Fibroblast of pulmonary artery (primary cell): ENCODE results near the gene PTEN.

ENCODE experiments used
- DNase-seq: peaks from one replicate; pipeline ENCODE4 v3.0.0-alpha.2; 2010; ENCODE audit warnings: low read depth
- H3K4me3 ChIP-seq: replicated peaks from 2 replicates; pipeline ENCODE4 v1.5.1; 2011; ENCODE audit warnings: low read depth, mild to moderate bottlenecking, control low read depth, low read length, moderate library complexity
- CTCF ChIP-seq: IDR thresholded peaks from 2 replicates; pipeline ENCODE4 v1.5.1; 2011; ENCODE audit warnings: mild to moderate bottlenecking, control low read depth, low read length, inconsistent platforms; ENCODE audit errors: missing control alignments

Gene PTEN

GRCh38 chr10:87957702-87958101, 94.3 kb downstream of the PTEN start:
- TF ChIP-seq CTCF = no peak
- H3K4me3 ChIP-seq = no peak overlapping the region
- no peak for DNase-seq

- DNase-seq = peak; percentile 31
- no peak overlapping the region for H3K4me3 ChIP-seq
- no peak for TF ChIP-seq CTCF
These were observed 96.8 kb downstream of the PTEN start for GRCh38 chr10:87960230-87960629.

GRCh38 chr10:87961314-87961713, 97.9 kb downstream of the PTEN start:
- peak; percentile 49 for DNase-seq
- no peak overlapping the region for H3K4me3 ChIP-seq
- no peak for TF ChIP-seq CTCF

GRCh38 chr10:87966459-87966858, 103.0 kb downstream of the PTEN start:
- TF ChIP-seq CTCF = no peak
- no peak overlapping the region for H3K4me3 ChIP-seq
- peak; percentile 8 for DNase-seq

GRCh38 chr10:87973635-87974034, 110.2 kb downstream of the PTEN start:
- DNase-seq = peak; percentile 33
- TF ChIP-seq CTCF = no peak
- no peak overlapping the region for H3K4me3 ChIP-seq

- no peak overlapping the region for H3K4me3 ChIP-seq
- DNase-seq = no peak
- no peak for TF ChIP-seq CTCF
These were observed 110.7 kb downstream of the PTEN start for GRCh38 chr10:87974130-87974529.

GRCh38 chr10:87974769-87975168, 111.3 kb downstream of the PTEN start:
- H3K4me3 ChIP-seq = no peak overlapping the region
- no peak for TF ChIP-seq CTCF
- no peak for DNase-seq
